Medulla oblongata (tissue), 1 donor: ENCODE results near the gene TSPYL4.

Experiments used
- DNase-seq: peaks from one replicate; pipeline ENCODE4 v3.0.0-alpha.2; 2015; ENCODE audit errors: extremely low spot score

The TSPYL4 gene

DNA sequence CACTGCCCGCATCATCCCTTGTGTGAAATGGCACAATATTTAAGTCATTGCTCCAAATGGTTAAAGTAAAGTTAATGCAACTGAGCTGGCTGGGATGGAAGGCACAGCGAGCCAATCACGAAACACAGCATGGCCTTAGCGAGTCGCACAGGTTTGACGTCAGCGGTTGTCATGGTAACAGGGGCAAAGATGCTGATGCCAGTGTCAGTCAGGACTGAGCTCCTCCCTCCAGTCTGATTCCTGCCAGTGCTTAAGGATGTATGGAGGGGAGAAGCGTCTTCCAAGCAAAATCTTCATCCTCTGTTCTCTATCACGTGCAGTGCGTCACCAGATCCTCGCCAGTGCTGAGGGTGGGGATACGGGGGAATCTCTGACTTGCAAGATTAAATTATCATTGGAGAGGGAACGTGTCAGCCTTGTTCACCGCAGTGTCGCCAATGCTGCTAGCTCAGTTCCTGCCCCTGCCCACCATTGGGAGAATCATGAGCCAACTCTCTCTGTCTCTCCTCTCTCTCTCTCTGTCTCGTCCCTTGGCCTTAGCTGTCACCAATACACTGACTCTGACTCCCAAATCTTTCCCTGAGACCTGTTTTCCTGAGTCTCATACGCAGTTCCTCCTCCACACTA lies 24.5 kb downstream of the TSPYL4 start:
- DNase-seq: peak; percentile 97

GRCh38 chr6:116223355-116223754 lies 30.5 kb downstream of the TSPYL4 start:
- no peak for DNase-seq

DNA sequence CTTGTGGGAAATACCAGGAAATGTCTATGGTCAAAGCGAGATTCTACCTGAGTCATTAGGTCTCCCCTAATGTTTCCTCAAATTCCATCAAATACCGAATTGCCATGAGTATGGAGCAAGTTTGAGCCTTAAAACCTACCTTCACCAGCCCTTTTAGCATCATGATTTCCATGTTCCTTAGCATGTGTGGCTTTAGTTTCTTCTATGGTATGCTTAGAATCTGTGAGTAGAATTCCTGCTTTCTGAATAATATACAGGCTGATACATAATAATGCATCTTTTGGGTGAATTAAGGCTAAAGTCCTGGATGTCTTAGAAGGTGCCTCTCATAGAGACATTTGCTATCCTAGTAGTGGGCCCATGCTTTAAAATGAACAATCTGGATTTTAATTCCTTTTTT lies 32.0 kb downstream of the TSPYL4 start:
- DNase-seq: no peak

GRCh38 chr6:116221067-116221466 lies 32.8 kb downstream of the TSPYL4 start:
- no peak for DNase-seq

- DNase-seq: no peak
These were observed 35.0 kb downstream of the TSPYL4 start for GRCh38 chr6:116218866-116219265.

DNA sequence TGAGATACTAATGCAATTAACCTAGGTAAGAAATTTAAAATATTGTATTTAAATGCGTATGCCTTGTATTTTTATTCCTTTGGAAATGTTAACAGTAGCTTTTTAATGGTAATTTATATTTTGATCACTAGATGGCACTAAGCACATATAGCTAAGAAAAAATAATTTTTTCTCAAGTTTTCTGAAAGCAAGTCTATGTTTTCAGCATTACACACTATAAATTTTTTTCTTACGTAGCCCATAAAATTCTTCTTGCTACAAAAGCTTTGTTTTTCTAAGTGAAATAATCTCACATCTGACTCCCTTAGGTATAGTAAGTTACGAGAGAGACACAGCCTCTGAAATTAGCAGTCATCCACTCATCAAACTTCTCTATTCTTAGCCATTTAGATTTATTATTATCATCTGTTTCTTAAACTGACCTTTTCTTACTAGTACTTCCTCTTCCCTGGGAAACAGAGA lies 35.7 kb downstream of the TSPYL4 start:
- DNase-seq: no peak

GRCh38 chr6:116217069-116217468 lies 36.8 kb downstream of the TSPYL4 start:
- DNase-seq: peak; percentile 53

DNA sequence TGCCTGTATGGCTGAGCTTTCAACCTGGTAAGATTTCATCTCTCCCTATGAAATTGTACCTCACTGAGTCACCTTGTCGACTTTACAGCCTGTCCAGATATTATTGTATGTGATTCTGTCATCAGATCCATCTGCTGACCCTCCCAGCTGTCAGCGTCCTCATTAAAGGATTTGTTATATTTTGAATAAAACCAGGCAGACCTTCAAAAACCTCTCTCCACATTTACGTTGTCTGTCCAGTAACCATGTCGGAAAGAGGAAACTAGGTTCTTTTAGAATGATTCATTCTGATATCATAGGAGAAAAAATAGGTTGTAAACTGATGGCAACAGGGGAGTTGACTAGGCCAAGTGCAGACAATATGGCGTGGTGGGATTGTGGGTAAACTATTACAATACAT lies 38.5 kb downstream of the TSPYL4 start:
- DNase-seq: no peak

- no peak for DNase-seq
These were observed 39.2 kb downstream of the TSPYL4 start for GRCh38 chr6:116214681-116215080.

DNA sequence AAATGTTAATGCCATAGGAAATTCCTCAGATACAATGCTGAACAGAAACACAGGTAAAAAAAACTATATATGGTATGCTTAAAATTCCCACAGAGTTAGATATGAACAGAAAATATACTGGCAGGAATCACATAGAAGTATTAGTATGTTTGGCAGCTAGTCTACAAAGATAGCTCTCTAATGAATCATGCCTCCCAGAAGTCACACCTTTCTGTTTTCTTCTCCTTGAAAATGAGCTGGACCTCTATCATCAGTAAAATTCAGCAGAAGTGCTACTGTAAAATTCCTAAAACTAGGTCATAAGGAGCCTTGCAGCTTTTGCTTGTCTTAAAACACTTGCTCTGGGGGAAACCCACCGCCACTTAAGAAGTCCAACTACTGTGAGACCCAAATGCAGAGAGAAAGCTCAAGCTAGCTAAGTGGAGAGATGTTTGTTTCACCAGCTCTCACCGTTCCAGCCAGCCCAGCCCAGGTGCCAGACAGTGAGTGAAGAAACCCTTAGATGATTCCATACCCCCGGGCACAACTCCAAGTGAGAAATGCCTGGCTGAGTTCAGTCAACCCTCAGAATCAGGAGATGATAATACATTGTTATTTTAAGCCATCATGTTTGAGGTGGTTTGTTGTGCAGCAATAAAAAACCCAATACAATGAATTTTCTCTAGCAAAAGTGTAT lies 43.0 kb downstream of the TSPYL4 start:
- DNase-seq: no peak

DNA sequence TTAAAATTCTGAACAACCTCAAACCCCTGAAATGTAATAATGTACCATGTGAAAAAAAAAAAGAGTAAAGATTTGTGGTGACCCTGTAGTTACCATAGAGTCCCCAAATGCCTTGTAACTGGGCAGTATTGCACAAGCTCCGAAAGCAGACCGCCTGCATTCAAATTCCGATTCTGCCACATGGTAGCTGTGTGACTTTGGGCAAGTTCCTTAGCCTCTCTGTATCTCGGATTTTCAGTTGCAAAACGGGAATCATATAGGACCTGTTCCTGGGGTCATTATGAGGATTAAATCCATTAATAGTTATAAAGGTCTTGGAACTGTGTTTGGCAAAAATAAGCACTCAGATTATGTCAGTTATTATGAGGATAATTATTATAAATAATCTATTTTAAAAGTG lies 43.6 kb downstream of the TSPYL4 start:
- no peak for DNase-seq

DNA sequence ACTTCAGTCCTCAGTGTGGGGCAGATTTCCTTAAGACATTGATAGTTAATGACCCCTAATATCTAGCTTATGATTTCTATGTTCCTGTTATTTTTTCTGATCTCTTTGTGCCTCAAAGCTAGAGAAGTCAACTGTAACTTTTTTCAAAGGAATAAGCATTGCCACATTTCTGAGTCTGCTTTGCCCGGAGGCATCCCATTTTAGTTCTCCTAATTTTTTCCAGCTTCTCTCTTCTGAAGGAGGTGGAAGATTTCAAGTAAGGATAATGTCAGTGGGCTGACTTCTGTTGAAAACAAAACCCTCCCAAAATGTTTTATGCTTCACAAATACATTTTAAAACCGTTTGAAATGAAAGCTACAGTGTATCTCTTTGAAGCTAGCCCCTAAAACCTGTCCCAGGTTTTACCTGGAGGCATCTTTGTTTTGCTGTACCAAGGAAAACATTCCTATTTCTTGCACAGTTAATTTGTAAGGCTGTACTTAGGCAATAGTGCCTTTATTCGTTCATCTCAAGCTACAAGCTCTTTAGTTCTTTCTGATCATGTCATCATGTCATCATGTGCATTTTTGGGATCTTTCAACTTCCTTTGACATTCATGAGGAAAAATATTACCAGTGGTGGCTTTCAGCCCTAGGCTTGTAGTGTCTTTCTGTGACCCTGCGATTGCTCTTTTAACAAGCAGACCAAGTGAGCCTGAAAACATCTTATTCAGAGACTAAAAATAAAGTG lies 45.7 kb downstream of the TSPYL4 start:
- no peak for DNase-seq

- no peak for DNase-seq
These were observed 47.5 kb downstream of the TSPYL4 start for GRCh38 chr6:116206231-116206903.

- DNase-seq: no peak
These were observed 48.6 kb downstream of the TSPYL4 start for GRCh38 chr6:116205281-116205680.

GRCh38 chr6:116201538-116201937 lies 52.3 kb downstream of the TSPYL4 start:
- no peak for DNase-seq

- DNase-seq: no peak
These were observed 53.1 kb downstream of the TSPYL4 start for GRCh38 chr6:116200619-116201249.
